HG03064 (cell line): ENCODE results near the gene SHC3.

ENCODE experiments used
- ATAC-seq: cut with Tn5 transposase; IDR thresholded peaks from one replicate; pipeline ENCODE4 v1.9.1; 2021; ENCODE audit warnings: low read depth; ENCODE audit not compliant: unreplicated experiment

SHC3 gene

DNA sequence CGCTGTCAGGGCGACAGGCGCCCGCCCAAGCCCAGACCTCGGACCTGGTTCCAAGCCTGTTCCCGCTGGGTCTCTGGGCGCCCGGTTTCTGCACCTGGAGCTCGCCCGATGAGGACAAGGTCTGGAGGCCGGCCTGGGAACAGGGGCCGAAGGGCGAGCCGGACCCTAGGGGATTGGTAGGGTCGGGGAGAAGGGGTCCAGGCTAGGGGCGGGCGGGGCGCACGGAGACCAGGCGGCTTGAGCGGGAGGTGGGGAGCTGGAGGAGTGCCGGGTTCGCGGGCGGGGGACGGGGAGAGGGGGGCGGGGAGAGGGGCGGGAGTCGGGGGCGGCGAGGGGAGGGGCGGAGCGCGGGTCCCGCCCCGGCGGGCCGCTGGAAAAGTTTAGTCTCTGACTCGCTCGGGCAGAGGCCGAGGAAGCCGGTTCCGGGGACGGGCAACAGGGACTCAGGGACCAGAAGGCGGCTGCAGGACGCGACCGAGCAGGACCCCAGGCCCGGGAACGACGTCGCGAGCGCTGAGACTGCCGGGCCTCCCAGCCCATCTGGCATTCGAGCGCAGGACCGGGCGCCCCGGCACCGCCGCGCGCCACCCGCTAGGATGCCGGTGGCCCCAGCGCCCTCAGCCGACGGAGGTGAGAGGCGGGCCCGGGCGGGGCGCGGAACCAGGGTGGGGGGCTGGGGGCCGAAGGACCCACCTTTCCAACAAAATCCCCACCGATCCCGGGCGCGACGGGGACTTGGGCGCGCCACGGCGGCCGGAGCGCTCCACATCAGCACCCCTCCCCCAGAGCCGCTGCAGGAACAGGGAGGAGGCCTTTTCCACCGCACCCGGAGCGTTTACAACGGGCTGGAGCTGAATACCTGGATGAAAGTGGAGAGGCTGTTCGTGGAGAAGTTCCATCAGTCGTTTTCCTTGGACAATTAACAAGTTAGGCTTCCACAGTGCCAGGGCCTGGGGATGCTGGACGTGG is 187.3 kb downstream of the SHC3 start, which contains the start of gene S1PR3:
TSS of gene S1PR3 (plus strand) at position 403 of the 969 bp plus-strand sequence. CDS start 9,733 bp downstream, outside the sequence.
- ATAC-seq = no peak

DNA sequence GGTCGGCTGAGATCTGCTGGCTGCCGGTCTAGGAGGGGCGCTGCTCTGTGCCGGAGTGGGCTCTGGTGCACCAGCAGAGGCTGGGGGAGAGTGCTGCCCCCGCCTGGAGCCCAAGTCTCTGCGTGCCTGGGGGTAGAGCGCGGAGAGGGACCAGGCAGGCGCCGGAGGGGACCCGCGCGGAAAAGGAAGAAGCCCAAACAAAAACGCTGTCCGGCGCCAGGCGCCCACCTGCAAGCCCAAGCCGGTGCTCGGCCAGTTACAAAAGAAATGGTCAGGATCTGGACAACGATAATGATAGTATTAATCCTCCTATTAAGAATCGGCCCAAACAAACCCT is 187.9 kb downstream of the SHC3 start:
- ATAC-seq = no peak

DNA sequence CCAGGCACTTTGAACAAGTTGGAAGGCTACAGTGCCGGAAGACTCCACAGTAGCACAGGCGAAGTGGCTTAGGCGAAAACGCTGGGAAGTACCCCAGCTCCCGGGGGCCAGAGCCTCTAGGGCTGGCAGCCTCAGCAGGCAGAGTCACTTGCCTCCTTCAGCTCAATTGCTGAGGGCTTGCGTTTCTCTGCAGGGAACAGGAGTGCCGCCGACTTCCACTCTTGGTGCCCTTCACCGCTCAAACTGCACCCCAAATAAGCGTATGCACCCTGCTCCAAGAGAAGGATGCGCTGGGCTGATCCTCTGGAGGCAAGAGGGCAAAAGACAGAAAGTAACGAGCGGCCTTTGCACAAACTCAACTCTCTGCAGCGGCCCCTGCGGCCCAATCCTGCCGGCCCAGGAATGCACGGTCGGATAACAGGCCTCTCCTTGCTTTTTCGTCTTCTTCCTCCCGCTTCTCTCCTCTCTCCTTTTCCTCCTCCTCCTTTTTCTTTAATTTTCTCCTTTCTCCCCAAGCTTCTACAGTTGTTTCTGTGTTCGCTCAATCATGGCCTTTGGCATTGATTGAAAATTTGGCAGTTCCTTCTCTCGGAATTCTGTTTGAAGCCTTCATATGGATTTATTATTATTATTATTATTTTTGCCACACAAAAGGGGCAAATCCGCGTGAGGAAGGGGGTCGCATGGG is 188.4 kb downstream of the SHC3 start:
- no peak for ATAC-seq

DNA sequence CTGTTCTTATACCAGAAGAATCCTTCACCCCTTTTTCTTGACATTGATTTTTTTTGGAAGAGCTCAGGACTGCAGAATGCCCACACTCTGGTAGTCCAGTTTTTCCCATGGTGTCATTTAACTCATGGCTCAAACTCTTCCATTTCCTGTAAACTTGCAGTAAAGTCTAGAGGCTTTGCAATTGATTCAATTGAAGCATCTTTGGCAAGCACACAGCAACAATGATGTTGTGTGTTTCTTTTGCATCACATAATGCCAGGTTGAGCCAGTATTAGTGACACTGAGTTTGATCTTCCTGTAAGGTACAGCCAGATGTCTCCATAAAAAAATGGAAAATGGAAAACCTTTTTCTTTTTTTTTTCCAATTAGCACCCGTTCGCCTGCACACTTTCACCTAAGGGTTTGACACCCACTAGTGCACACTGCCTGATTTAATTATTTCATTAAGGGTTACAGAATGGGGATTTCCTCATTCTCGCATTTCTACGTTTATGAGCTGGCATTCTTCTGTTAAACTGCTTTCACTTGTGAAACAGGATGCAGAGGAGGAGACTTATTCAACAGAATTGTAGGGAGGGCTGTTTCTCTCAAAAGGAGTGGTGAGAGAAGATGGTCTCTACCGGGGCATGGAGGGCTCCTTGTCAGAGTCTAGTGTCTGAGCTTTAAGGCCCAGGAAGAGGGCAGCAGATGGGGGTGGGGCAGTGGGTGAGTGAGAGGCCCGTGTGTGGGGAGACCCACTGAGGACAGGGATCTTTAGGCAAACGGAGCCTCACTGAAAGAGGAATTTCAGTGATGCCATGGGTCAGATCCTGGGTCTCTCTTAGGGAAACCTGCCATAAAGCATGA is 189.6 kb downstream of the SHC3 start:
- ATAC-seq = no peak

DNA sequence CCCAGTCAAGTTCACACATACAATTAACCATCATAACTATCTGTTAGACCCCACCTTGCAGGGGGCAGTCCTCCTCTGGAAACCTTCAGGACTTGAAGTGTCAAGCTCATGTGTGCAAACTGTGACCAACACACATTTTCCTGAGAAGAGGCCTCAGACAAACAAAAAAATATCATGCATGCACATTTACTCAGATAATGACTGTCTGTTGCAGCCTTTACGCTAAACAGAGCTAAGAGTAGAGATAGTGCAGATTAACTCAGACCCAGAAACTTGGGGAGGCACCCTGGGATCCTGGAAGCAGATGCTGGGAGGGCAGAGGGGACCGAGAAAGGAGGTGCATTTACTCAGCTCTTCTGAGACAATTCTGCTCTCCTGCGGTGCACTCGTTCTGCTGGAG is 191.0 kb downstream of the SHC3 start:
- no peak for ATAC-seq

DNA sequence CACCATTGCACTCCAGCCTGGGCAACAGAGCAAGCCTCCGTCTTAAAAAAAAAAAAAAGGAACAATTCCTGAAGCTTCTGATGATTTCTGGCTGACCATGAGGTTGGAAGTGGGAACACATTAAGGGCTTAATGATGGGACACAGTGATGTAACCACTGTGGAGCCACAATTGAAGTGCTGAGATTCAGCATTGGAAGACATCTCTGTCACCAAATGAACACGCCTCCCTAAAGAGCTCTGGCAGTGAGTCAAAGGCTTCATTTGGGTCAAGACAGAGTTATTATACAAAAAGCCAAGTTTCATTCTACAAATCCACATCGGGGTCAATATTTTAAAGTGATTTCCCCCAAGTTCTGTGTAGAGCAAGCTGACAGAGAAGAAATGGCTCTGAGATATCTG is 191.8 kb downstream of the SHC3 start:
- no peak for ATAC-seq

DNA sequence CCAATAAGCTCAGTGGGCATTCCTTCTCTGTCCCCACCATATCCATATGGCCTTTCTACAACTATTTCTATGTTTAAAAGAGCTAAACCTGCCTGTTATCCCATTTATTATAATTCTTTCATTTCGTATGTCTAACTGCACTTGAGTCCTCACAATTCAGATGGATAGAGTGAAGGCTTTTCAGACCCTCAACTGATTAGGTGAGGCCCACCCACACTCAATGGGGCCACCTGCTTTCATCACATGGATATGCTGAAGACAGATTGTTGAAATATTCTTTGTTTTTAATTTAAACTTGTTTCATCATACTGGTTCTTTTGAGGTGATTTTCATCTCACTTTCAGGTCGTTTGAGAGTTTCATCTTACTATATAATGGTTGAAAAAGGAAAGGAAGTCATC is 193.0 kb downstream of the SHC3 start:
- ATAC-seq = no peak

DNA sequence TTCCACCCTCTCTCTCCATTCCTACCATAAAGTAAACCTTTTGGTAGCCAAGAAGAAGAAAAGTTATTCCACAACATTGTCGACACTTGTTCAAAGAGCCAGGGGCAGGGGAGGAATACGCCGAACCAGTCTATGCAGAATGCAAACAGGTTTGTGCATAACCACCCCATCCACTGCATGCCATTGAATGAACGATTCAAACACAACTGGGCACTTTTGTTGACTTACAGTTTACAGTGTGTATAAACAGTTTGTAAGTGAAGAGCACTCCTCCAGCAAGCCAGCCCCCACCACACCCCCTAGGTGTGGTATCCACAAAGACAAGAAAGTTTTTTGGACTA is 194.1 kb downstream of the SHC3 start:
- ATAC-seq = no peak

DNA sequence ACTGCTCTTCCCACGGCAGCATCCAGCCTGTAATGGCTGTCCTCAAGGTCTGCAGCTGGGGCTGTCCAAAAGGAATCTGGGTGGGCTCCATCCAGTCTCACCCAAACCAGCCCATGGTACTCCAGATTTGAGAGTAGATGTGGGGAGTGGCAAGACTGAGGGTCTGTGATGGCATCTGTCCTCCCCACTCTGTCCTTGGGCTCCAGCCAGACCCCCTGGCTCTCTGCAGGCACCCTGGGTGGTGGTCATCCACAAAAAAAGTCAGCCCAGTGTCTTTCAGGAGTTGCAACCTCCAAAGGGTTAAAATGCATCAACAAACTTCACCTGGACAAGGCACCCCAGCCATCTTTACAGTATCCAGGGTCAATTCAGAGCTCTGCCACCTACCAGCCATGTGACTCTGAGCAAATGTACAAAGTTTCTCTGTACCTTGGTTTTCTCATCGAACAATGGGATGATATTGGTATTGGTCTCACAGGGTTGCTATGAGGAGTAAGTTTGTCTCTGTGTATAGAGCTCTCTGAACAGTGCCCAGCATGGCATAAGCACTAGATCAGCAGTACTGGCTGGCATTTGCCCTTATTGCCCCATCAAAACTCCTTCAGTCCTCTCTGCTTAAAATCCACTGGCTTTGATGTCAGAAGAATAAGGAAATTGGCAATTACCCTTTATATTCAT is 194.6 kb downstream of the SHC3 start:
- no peak for ATAC-seq

DNA sequence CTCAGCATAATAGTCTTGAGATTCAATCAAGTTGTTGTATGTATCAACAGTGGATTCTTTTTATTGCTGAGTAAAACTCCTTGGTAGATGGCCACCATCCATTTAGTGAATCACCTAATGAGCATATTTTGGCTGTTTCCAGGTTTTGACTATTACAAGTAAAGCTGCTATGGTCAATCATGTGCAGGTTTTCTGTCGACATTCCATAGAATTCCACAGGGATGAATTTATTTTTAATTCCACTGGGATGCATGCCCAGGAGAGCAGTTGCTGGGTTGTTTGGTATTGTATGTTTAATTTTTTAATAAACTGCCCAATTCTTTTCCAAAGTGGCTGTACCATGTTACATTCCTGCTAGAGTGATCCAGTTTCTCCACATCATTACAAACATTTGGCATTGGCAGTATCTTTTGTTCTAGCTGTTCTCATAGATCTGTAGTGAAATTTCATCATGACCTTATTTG is 197.8 kb downstream of the SHC3 start:
- ATAC-seq = no peak

DNA sequence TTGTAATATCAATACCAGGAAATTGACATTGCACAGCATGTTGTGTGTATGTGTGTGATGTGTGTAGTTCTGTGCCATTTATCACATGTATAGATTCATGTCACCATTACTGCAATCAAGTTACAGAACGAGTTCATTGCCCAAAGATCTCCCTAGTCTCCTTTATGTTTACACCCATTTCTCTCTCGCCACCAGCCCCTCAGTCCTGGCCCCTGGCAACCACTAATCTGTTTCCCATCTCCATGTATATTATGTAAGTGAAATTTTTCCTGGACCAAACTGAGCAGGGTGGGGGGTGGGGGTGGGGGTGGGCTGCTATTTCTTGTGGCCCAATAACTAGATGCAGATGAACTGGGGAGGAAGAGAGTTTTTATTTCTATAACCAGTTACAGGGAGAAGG is 198.8 kb downstream of the SHC3 start:
- no peak for ATAC-seq

DNA sequence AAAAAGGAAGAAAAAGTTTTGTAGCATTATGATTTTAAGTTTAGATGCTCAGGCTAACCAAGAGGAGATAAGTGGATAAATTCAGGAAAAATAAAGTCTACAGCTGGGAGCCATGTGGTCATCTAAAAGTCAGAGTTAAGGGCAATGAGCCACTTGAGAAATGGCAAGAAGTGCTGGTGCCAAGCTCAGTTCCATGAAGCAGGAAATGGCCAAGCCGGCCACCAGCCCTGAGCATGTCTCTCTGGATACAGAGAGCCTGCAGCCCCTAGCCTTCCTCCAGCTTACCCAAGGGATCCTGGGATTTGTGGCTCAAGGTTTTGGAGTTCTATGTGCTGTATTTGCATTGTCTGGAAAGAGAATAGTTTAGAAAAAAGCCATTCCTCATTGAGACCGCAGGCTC is 199.6 kb downstream of the SHC3 start:
- no peak for ATAC-seq

DNA sequence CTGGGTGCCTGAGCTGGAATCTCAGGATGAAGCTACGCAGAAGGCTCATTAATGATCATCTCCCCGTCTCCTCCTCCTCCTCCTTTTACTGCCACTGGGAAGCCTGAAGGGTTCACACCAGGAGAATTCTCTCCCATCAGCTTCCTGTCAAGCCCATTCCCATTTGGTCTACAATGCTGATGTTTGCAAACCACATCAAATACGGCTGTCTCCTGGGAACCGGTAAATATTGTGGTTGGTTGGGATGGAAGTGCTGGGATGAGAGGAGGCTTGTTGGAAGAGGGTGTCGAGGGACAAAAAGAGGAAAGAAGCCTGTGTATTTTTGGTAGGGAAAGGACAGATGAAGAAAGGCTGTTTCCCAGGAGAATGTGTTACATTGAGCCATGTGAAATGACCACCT is 200.6 kb downstream of the SHC3 start:
- no peak for ATAC-seq

DNA sequence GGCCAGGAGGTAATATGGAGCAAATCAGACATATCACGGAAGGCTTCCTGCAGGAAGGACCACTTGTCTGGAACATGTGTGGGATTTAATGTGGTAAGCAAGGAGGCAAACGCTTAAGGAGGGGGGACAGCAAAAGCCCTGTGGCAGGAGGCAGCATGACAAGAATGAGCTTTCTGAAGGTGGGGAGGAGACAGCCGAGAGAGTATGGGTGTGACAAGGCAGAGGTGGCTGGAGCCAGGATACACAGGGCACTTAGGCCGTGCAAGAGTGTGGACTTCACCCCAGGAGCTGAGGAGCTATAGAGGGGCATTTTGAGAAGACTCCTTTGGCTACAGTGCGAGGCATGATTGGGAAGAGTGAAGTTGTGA is 201.7 kb downstream of the SHC3 start:
- ATAC-seq = no peak

DNA sequence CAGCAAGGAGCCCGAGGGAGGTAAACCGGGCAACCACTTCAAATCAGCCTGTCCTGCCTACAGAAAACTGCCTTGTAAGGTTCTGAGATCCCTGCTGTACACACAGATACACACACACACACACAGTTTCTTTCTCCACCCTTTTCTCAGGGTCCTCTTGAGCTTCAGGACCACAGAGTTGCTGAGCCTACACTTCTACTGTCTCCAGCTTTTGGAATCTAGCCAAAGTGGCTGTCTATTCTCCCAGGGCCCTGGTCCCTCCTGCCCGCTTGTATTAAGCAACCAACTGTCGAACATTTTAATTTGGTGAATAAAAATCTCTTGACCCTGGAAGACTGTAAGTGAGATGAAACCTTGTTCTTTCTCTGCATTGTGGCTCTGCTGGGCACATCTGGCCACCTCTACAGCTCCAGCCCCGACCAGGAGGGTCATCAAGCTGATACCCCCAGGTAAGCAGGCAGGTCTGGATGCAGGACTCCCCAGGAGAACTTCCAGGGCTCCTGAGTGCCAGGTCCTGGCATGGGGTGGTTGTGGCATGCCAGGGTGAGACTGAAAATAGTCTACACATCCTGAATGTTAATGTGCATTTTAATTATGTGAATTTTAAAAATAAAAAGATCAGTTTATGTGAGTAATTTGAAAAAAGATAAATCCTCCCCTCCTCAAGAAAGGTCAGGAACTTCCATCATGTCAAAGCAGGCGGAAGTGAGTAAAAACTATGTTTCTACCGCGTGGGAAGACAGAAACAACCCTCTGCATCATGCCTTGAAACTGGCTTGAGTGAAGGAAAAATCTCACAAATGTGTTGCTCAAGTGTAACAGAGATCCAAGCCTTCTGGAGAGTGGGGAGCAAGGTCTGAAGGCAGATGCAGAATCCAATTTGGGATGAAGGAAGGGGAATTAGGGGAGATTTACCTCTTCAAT is 202.4 kb downstream of the SHC3 start:
- no peak for ATAC-seq

DNA sequence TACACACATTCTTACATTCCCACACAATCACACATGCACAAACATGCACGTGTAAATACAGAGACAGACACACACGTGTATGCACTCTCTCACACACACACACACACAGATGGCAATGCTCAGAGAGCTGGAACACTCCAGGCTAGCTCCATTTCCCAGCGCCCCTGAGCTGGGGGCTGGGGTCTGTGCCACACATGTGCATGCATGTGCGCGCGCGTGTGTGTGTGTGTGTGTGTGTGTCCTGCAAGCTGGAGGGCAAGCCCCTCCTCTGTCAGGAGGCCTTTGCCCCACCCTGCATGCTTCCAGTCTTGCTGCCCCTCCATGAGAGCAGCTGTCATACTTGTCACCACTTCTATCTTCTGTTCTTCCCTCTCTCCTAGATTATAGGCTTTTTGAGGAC is 204.0 kb downstream of the SHC3 start:
- no peak for ATAC-seq

DNA sequence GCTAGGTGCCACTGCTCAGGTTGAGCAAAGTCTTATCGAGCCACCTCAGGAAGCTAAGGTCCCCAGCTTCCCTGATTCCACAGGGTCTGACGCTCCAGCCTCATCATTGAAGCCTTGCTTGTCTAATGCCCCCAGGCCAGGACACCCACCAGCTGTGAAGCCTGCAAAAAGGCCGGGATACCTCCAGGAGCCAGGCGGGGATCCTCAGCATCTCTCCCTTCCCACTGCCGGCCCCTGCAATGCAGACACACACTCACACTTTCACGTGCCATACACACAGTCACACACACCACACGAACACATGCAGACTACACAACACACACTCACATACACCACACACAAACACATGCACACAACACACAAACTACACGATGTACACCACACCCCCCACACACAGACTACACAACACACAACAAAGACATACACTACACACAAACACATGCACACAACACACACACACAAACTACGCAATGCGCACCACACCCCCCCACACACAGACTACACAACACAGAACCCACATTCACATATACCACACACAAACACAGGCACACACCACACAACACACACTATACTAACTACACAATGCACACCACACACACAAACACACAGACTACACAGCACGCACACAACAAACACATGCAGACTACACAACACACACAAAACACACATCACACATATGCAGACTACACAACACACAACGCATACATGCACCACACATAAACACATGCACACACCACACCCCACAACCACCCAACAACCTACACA is 205.2 kb downstream of the SHC3 start:
- ATAC-seq = no peak

DNA sequence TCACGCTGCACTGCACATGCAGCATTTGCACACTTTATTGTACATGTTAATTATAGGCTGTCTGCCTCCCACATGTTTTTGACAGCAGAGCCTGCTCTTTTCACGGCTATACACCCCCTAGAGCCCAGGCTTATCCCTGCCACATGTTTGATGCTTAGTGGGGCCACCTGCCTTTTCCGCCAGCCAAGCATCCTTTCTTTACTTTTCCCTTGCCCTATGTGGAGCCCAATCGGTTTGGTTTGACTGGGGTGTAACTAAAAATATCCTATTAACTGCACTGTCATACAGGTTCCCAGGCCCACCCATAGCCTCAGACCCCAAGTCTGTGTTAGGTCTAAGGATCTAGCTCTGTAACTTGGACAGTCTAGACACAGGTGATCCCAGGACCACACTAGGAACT is 206.2 kb downstream of the SHC3 start:
- ATAC-seq = no peak
